Pancreas (tissue), 10 donors: Measurements from ENCODE around the gene EIF2S1. TPM values are rescaled to one million over a fixed set of nuclear protein-coding genes. Genes with fewer than 3 reads are reported as not detected.
"Not testable (repeated sequence)": the region's sequence is repeated elsewhere in the genome, so short reads cannot be mapped to it uniquely, and the experiment has no call there.

ENCODE experiments used
- ATAC-seq, 4 donors: fragments of 200-7000 bp; cut with Tn5 transposase; one replicate each; pipeline versions ENCODE4 v1.8.0 to v1.9.1; 2020; ENCODE audit warnings: mild to moderate bottlenecking in 4 of 4, moderate library complexity in 4 of 4
- DNase-seq, 6 donors: peaks; one replicate each; pipeline ENCODE4 v3.0.0-alpha.2; 2020
- FAIRE-seq: peaks from 2 replicates; lab custom pipeline; 2012; peaks lifted over from hg19 to GRCh38; lab: Jason Lieb, UNC
- H3K27ac ChIP-seq, 4 donors: fragments of 200-600 bp; sonication (generic); 1 replicate in 3 of 4; 2 replicates in 1 of 4; pipeline versions ENCODE4 v1.5.0 to v1.8.0; 2020
- H3K27me3 ChIP-seq, 4 donors: fragments of 200-600 bp; one replicate each; pipeline ENCODE4 v1.8.0; 2021
- H3K36me3 ChIP-seq, 3 donors: fragments of 200-600 bp; sonication (generic) in 1 of 3; one replicate each; pipeline versions ENCODE4 v1.5.0 to v1.8.0; 2020 to 2021
- H3K4me1 ChIP-seq, 3 donors: fragments of 200-600 bp; one replicate each; pipeline ENCODE4 v1.8.0; 2021
- H3K4me3 ChIP-seq, 4 donors: fragments of 200-600 bp; sonication (generic) in 2 of 4; one replicate each; pipeline versions ENCODE4 v1.5.0 to v1.8.0; 2020 to 2021
- H3K9me3 ChIP-seq, 4 donors: fragments of 200-600 bp; one replicate each; pipeline ENCODE4 v1.8.0; 2021
- WGBS, 2 donors: extraction: QIAGEN DNeasy Blood & Tissue Kit; methylation state at CpG; one replicate each; pipeline ENCODE4 v1.1.7; 2013; 5-methylcytosine and 5-hydroxymethylcytosine counted together
- intact Hi-C, 3 donors: fragments of 100-400 bp; cut with DNase I; formaldehyde crosslinking; loops; one replicate each; pipeline versions ENCODE4 v1.11.1 to v1.14.2; 2022
- polyA plus RNA-seq, 2 donors: library from polyadenylated mRNA; stranded (reverse); fragments of 200-250 nt; gene quantifications; one replicate each; pipeline ENCODE4 v1.2.3, GENCODE V29; 2013
- total RNA-seq, 6 donors: library from RNA; stranded (reverse); fragmentation: NEBNext Ultra II Directional in 4 of 6; extraction: Animal tissue kit (Norgen Biotek cat#: 25700) in 4 of 6; gene quantifications; one replicate each; pipeline versions ENCODE4 v1.2.1 to v1.2.4, GENCODE V29; 2021 to 2023
- TF ChIP-seq, protein P1 (sequence below), 4 donors: fragments of 200-600 bp; sonication (generic) in 3 of 4; IDR thresholded peaks; one replicate each; pipeline versions ENCODE4 v1.5.0 to v1.8.0; 2021; ENCODE audit warnings: antibody characterized with exemption in 4 of 4
- donor health status: healthy with polysubstance abuse.
- donor health status: DM: no; HTN: no; CAD: no; lungs with moderate emphysema.
- donor health status: DM: no; HTN: no; CAD: no.
- donor health status: control.
- donor health status: control.
- donor health status: Bipolar disorder and iron deficiency.
- donor health status: DM: yes; HTN: yes; CAD: no.
- donor health status: DM: no; HTN: no; CAD: no.
- donor health status: DM: no; HTN: no; CAD: no.
- donor health status: DM: yes; HTN: yes; CAD: no.

EIF2S1 gene
- total and polyA plus RNA-seq, 8 donors: 14.9 to 52.8 (median 33.2) TPM

DNA sequence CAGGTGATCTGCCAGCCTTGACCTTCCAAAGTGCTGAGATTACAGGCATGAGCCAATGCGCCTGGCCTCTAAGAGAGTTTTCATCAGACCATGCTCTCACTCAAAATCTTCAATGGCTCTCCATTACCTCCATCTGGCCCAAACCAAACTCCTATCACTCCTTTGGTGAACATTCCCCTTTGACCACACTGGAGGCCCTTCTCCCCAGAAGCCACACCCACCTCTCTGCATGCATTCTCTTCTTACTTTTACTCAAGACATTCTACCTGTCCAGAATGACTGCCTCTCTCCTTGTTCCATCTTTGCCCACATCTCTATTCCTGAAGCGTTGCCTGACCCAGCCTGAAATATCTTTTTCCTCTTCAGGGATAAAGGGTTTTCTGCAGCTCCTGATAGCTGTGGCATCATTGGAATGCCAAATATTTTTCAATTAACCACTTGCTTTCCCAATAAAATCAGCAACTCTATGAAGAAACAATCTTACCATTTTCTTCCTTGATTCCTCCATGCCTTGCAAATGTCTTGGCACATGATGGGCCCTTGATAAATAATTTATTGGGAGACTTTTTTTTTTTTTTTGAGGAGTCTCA lies 36.3 kb downstream of the EIF2S1 start:
- H3K36me3 ChIP-seq: peaks cover 0 to 5% (median 0%) of the 10 kb centered on the region in 3 donors
- intact Hi-C loops: no loop called here
- ATAC-seq (no peak), FAIRE-seq (no peak), DNase-seq (no peak)
- H3K27me3 ChIP-seq: no peaks in the 10 kb centered on the region
- TF ChIP-seq, protein P1, sequence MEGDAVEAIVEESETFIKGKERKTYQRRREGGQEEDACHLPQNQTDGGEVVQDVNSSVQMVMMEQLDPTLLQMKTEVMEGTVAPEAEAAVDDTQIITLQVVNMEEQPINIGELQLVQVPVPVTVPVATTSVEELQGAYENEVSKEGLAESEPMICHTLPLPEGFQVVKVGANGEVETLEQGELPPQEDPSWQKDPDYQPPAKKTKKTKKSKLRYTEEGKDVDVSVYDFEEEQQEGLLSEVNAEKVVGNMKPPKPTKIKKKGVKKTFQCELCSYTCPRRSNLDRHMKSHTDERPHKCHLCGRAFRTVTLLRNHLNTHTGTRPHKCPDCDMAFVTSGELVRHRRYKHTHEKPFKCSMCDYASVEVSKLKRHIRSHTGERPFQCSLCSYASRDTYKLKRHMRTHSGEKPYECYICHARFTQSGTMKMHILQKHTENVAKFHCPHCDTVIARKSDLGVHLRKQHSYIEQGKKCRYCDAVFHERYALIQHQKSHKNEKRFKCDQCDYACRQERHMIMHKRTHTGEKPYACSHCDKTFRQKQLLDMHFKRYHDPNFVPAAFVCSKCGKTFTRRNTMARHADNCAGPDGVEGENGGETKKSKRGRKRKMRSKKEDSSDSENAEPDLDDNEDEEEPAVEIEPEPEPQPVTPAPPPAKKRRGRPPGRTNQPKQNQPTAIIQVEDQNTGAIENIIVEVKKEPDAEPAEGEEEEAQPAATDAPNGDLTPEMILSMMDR (IDR thresholded peaks at IDR 0.05): no peak
- WGBS, 2 donors: 64 to 72% methylated on average over 2 of the region's 2 CpGs
- H3K4me1 ChIP-seq: no peaks in the 10 kb centered on the region
- no peaks in the 10 kb centered on the region for H3K9me3 ChIP-seq
- H3K27ac ChIP-seq: no peak overlapping the region
- no peak overlapping the region for H3K4me3 ChIP-seq

DNA sequence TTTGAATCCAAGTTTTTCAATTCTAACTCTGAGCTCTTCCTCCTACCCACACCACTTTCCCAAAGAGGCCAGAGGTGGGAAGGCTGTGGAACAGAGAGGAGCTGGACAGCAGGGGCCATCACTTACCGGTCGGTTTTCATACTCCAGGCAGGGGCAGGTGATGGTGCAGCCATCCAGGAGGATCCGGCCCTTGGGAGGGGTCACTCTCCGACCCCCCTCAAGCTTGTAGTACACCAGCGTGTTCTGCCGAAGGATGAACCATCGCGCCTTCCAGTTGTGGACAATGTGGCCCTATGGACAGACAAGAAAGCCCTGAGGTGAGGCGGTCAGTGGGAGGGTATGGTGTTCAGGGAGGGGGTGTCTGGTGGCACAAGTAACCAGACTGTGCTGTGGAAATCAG lies 37.4 kb downstream of the EIF2S1 start:
- DNase-seq: no peak
- H3K4me3 ChIP-seq: no peak overlapping the region
- H3K4me1 ChIP-seq: no peaks in the 10 kb centered on the region
- FAIRE-seq: no peak
- H3K27me3 ChIP-seq: no peaks in the 10 kb centered on the region
- H3K36me3 ChIP-seq: peaks cover 0 to 5% (median 0%) of the 10 kb centered on the region in 3 donors
- TF ChIP-seq, protein P1 (IDR thresholded peaks at IDR 0.05): no peak
- ATAC-seq: no peak
- intact Hi-C loops: no loop called here
- H3K27ac ChIP-seq: no peak overlapping the region
- 92 to 95% methylated on average over 9 of the region's 9 CpGs for WGBS, 2 donors
- no peaks in the 10 kb centered on the region for H3K9me3 ChIP-seq

DNA sequence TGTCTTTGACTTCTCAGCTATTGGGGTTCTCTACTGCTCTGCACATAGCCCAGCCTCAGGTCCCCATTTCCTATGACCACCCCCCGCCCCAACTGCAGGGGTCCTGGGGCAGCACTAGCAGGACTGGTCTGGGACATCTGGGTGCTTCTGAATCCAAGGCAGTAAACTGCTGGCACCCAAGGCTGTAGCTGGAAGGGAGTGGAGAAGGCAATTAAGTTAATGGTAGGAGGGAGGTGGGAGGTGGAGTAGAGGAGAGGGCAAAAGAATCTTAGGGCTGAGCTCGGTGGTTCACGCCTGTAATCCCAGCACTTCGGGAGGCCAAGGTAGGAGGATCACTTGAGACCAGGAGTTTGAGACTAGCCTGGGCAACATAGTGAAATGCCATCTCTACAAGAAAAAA lies 40.3 kb downstream of the EIF2S1 start:
- H3K27me3 ChIP-seq: no peaks in the 10 kb centered on the region
- H3K36me3 ChIP-seq: no peaks in the 10 kb centered on the region
- DNase-seq (no peak), FAIRE-seq (no peak), ATAC-seq (no peak)
- intact Hi-C loops: no loop called here
- H3K9me3 ChIP-seq: no peaks in the 10 kb centered on the region
- no peaks in the 10 kb centered on the region for H3K4me1 ChIP-seq
- WGBS, 2 donors: 90 to 95% methylated on average over 4 of the region's 4 CpGs
- TF ChIP-seq, protein P1 (IDR thresholded peaks at IDR 0.05): no peak
- H3K4me3 ChIP-seq: no peak overlapping the region
- H3K27ac ChIP-seq: no peak overlapping the region

DNA sequence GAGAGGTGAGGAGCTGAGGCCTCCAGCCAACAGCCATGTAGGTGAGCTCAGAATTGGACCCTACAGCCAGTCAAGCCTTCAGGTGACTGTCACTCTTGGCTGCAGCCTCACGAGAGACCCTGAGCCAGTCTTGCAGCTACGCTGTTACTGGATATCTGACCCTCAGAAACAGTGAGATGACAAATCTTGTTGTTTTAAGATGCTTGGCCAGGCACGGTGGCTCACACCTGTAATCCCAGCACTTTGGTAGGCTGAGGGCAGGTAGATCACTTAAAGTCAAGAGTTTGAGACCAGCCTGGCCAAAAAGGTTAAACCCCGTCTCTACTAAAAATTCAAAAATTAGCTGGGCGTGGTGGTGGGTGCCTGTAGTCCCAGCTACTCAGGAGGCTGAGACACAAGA lies 45.6 kb downstream of the EIF2S1 start:
- no peaks in the 10 kb centered on the region for H3K4me1 ChIP-seq
- intact Hi-C loops: no loop called here
- no peak for FAIRE-seq
- no peak for ATAC-seq
- H3K4me3 ChIP-seq: no peak overlapping the region
- TF ChIP-seq, protein P1 (IDR thresholded peaks at IDR 0.05): no peak
- H3K27me3 ChIP-seq: no peaks in the 10 kb centered on the region
- 96 to 97% methylated on average over 5 of the region's 5 CpGs for WGBS, 2 donors
- no peak overlapping the region for H3K27ac ChIP-seq
- no peaks in the 10 kb centered on the region for H3K9me3 ChIP-seq
- H3K36me3 ChIP-seq: no peaks in the 10 kb centered on the region
- DNase-seq: peak in 1 of 6 donors; percentile 6

DNA sequence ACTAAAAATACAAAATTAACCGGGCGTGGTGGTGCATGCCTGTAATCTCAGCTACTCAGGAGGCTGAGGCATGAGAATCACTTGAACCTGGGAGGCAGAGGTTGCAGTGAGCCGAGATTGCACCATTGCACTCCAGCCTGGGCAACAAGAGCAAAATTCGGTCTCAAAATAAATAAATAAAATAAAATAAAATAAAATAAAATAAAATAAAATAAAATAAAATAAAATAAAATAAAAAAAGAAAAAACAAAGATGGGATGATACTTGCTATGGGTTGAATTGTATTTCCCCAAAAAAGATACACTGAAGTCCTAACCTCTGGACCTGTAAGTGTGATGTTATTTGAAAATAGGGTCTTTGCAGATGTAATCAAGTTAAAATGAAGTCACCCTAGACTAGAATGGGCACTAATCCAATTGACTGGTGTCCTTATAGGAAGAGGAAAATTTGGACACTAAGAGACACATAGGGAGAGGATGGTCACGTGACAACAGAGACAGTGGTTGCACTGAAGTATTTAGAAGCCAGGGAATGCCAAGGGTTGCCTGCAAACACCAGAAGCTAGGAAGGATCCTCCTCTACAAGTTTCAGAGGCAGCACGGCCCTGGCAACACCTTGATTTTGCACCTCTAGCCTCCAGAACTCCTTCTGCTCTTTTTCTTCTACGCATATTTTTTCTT lies 48.1 kb downstream of the EIF2S1 start:
- ATAC-seq, H3K4me3 ChIP-seq, H3K9me3 ChIP-seq, H3K27me3 ChIP-seq, H3K4me1 ChIP-seq, H3K36me3 ChIP-seq, DNase-seq, FAIRE-seq, intact Hi-C loops, H3K27ac ChIP-seq: not testable (repeated sequence)
- 87 to 91% methylated on average over 7 of the region's 7 CpGs for WGBS, 2 donors
